Measurements from ENCODE around the gene CNIH1. TPM values are rescaled to one million over a fixed set of nuclear protein-coding genes. Genes with fewer than 3 reads are reported as not detected.

Gene CNIH1
- total RNA-seq, 1 donor from 2014 or later, result 89.0 TPM

- peaks cover 63% of the 10 kb centered on the region for H3K4me1 ChIP-seq
- intact Hi-C loops (cut with micrococcal nuclease), result no loop called here
- DNase-seq, result peak; percentile 95
- no peaks in the 10 kb centered on the region for H3K36me3 ChIP-seq
- TF ChIP-seq CTCF (IDR thresholded peaks at IDR 0.05; ENCODE audit: borderline replicate concordance), result peak; percentile 63
- no peaks in the 10 kb centered on the region for H3K27me3 ChIP-seq (ENCODE audit: low read depth)
- H3K4me3 ChIP-seq, result peak within 1 kb of the TSS; percentile 85
- H3K27ac ChIP-seq (replicated peaks), result peak within 1 kb of the TSS; percentile 94
- H3K9me3 ChIP-seq (replicated peaks), result no peaks in the 10 kb centered on the region
Measured at GRCh38 chr14:54488646-54489317, 47.6 kb upstream of the CNIH1 start, which contains the start of gene GMFB. Gene GMFB, minus strand, starts transcription at chr14:54488980. Its CDS starts 53 bp downstream, at chr14:54488927.

- Histone ChIP-seq H3K36me3 (peaks cover 2% of the 10 kb centered on the region), H3K4me1 (peaks cover 68% of the 10 kb centered on the region), H3K4me3 (peak overlapping the region; percentile 85), H3K27me3 (ENCODE audit: low read depth) (no peaks in the 10 kb centered on the region), H3K27ac (replicated peaks) (peak overlapping the region; percentile 94), H3K9me3 (replicated peaks) (no peaks in the 10 kb centered on the region)
- intact Hi-C loops (cut with micrococcal nuclease), result no loop called here
- TF ChIP-seq CTCF (IDR thresholded peaks at IDR 0.05; ENCODE audit: borderline replicate concordance), result no peak
- no peak for DNase-seq
Measured at GRCh38 chr14:54488318-54488645, 47.1 kb upstream of the CNIH1 start.

- peak overlapping the region; percentile 85 for H3K4me3 ChIP-seq
- H3K9me3 ChIP-seq (replicated peaks), result no peaks in the 10 kb centered on the region
- H3K36me3 ChIP-seq, result peaks cover 7% of the 10 kb centered on the region
- H3K27me3 ChIP-seq (ENCODE audit: low read depth), result no peaks in the 10 kb centered on the region
- H3K4me1 ChIP-seq, result peaks cover 70% of the 10 kb centered on the region
- H3K27ac ChIP-seq (replicated peaks), result peak overlapping the region; percentile 94
- TF ChIP-seq CTCF (IDR thresholded peaks at IDR 0.05; ENCODE audit: borderline replicate concordance), result no peak
- intact Hi-C loops (cut with micrococcal nuclease), result no loop called here
- no peak for DNase-seq
Measured at GRCh38 chr14:54487771-54488170, 46.6 kb upstream of the CNIH1 start.

- Histone ChIP-seq H3K27me3 (ENCODE audit: low read depth) (no peaks in the 10 kb centered on the region), H3K4me1 (peaks cover 79% of the 10 kb centered on the region), H3K9me3 (replicated peaks) (no peaks in the 10 kb centered on the region), H3K36me3 (peaks cover 18% of the 10 kb centered on the region), H3K27ac (replicated peaks) (peak overlapping the region; percentile 94), H3K4me3 (peak overlapping the region; percentile 85)
- no peak for DNase-seq
- TF ChIP-seq CTCF (IDR thresholded peaks at IDR 0.05; ENCODE audit: borderline replicate concordance), result no peak
- intact Hi-C loops (cut with micrococcal nuclease), result no loop called here
Measured at GRCh38 chr14:54486685-54487084, 45.5 kb upstream of the CNIH1 start.

- intact Hi-C loops (cut with micrococcal nuclease), result no loop called here
- DNase-seq, result no peak
- TF ChIP-seq CTCF (IDR thresholded peaks at IDR 0.05; ENCODE audit: borderline replicate concordance), result no peak
- Histone ChIP-seq H3K4me3 (no peak overlapping the region), H3K36me3 (peaks cover 31% of the 10 kb centered on the region), H3K4me1 (peaks cover 99% of the 10 kb centered on the region), H3K9me3 (replicated peaks) (no peaks in the 10 kb centered on the region), H3K27me3 (ENCODE audit: low read depth) (no peaks in the 10 kb centered on the region), H3K27ac (replicated peaks) (no peak overlapping the region)
Measured at GRCh38 chr14:54483846-54484245, 42.7 kb upstream of the CNIH1 start.

All from left ventricle myocardium inferior (tissue), 1 donor.